Heart right ventricle (tissue), 16 donors: ENCODE results near the gene ZNF80. TPM values are rescaled to one million over a fixed set of nuclear protein-coding genes. Genes with fewer than 3 reads are reported as not detected.

Experiments used
- ATAC-seq, 8 donors: fragments of 200-7000 bp; cut with Tn5 transposase; one replicate each; pipeline ENCODE4 v1.9.1; 2020; ENCODE audit warnings: mild to moderate bottlenecking in 8 of 8, moderate library complexity in 8 of 8, moderate number of reproducible peaks in 1 of 8
- DNase-seq, 2 donors: peaks; one replicate each; pipeline ENCODE4 v3.0.0-alpha.2; 2020
- H3K27ac ChIP-seq, 10 donors: fragments of 200-600 bp; sonication (generic) in 2 of 10; one replicate each; pipeline versions ENCODE4 v1.5.0 to v1.8.0; 2020 to 2022; ENCODE audit warnings: mild to moderate bottlenecking in 3 of 10
- H3K27me3 ChIP-seq, 7 donors: fragments of 200-600 bp; one replicate each; pipeline ENCODE4 v1.8.0; 2021 to 2022; ENCODE audit warnings: mild to moderate bottlenecking in 2 of 7
- H3K36me3 ChIP-seq, 9 donors: fragments of 200-600 bp; sonication (generic) in 1 of 9; one replicate each; pipeline versions ENCODE4 v1.5.0 to v1.8.0; 2020 to 2022; ENCODE audit warnings: mild to moderate bottlenecking in 2 of 9
- H3K4me1 ChIP-seq, 9 donors: fragments of 200-600 bp; sonication (generic) in 1 of 9; one replicate each; pipeline versions ENCODE4 v1.5.0 to v1.8.0; 2020 to 2022; ENCODE audit warnings: mild to moderate bottlenecking in 4 of 9
- H3K4me3 ChIP-seq, 10 donors: fragments of 200-600 bp; sonication (generic) in 2 of 10; one replicate each; pipeline versions ENCODE4 v1.5.0 to v1.8.0; 2020 to 2022; ENCODE audit warnings: mild to moderate bottlenecking in 7 of 10, moderate library complexity in 2 of 10
- H3K9me3 ChIP-seq, 11 donors: fragments of 200-600 bp in 10 of 11; sonication (generic) in 2 of 11; one replicate each; pipeline versions ENCODE4 v1.5.0 to v1.8.0; 2013 to 2022; ENCODE audit warnings: mild to moderate bottlenecking in 2 of 11, control low read depth in 1 of 11, moderate library complexity in 1 of 11
- WGBS, 2 donors: extraction: QIAGEN DNeasy Blood & Tissue Kit; methylation state at CpG; one replicate each; pipeline ENCODE4 v1.1.7; 2013; ENCODE audit warnings: inconsistent platforms in 1 of 2; 5-methylcytosine and 5-hydroxymethylcytosine counted together
- intact Hi-C, 10 donors: fragments of 100-400 bp; cut with DNase I; formaldehyde crosslinking; loops; one replicate each; pipeline versions ENCODE4 v1.11.1 to v1.14.2; 2022
- polyA plus RNA-seq, 2 donors: library from polyadenylated mRNA; stranded (reverse); fragments of 200-250 nt; gene quantifications; one replicate each; pipeline ENCODE4 v1.2.3, GENCODE V29; 2013
- total RNA-seq, 10 donors: library from RNA; stranded (reverse); fragmentation: NEBNext Ultra II Directional in 3 of 10; extraction: Animal tissue kit (Norgen Biotek cat#: 25700) in 3 of 10; gene quantifications; one replicate each; pipeline versions ENCODE4 v1.2.1 to v1.2.4, GENCODE V29; 2021 to 2023
- TF ChIP-seq, protein P1 (sequence below), 9 donors: fragments of 200-600 bp; sonication (generic) in 2 of 9; IDR thresholded peaks; one replicate each; pipeline versions ENCODE4 v1.5.0 to v1.8.0; 2021 to 2022; ENCODE audit warnings: antibody characterized with exemption in 9 of 9, mild to moderate bottlenecking in 5 of 9, moderate library complexity in 1 of 9
- donor health status: Arrhythmogenic right ventricular cardiomyopathy.
- donor health status: ischemic (EF 13 %, LVEDD 7.1; RV severe dilation, severe dysfunction).
- donor health status: healthy with polysubstance abuse.
- donor health status: DM: no; HTN: yes; CAD: no.
- donor health status: DM: no; HTN: no; CAD: no.
- donor health status: ischemic (EF 25% LVEDD 6.9; RV normal size, moderate dysfunction).
- donor health status: ischemic (EF 25% LVEDD 5.7; RV mildly dilated, moderate dysfunction).
- donor health status: healthy.
- donor health status: DM: yes; HTN: yes; CAD: no.
- donor health status: Ischemic cardiomyopathy.
- donor health status: ischemic (EF 35%, LVEDD 5.7; RV mildly dilated, moderate dysfunction).
- donor health status: nonischemic (EF 11% LVEDD 7.7; RV severe dilation, severe dysfunction).
- donor health status: DM: yes; HTN: yes; CAD: no.
- donor health status: PGD.
- donor health status: ischemic (EF 29% LVEDD 5.4; RV normal size, mild dysfunction).
- donor health status: nonischemic (EF 23%, LVEDD 6.1; RV moderate dilation, normal function).

ZNF80 gene
- total and polyA plus RNA-seq, 12 donors = 0.09 to 0.10 TPM; not detected in 10

DNA sequence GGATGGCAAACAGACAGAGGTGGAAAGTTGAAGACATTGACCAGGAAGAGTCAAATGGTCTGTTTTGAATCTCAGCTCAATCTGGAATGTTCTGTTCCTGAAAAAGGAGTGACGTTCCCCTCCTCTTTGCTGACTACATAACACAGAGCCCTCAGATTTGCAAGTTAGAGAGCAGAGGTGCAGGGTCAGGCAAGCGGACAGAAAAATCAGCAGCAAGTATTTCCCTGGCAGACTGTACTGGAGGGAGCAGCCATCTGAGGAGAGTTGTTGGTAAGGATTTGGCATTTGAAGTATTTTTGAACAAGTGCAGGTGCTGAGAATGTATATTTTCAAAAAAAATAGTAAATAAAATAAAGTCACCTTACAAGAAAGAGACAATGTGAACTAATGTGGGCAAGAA is 17.6 kb downstream of the ZNF80 start:
- intact Hi-C loops = no loop called here
- H3K27me3 ChIP-seq = peaks cover 0 to 26% (median 0%) of the 10 kb centered on the region in 7 donors
- ATAC-seq (no peak), DNase-seq (no peak)
- WGBS, 2 donors = 32 to 41% methylated on average over 2 of the region's 2 CpGs
- H3K9me3 ChIP-seq = peaks cover 0 to 8% (median 4%) of the 10 kb centered on the region in 11 donors
- H3K27ac ChIP-seq = no peak overlapping the region
- H3K36me3 ChIP-seq = no peaks in the 10 kb centered on the region
- peaks cover 0 to 38% (median 0%) of the 10 kb centered on the region in 9 donors for H3K4me1 ChIP-seq
- no peak overlapping the region for H3K4me3 ChIP-seq
- TF ChIP-seq, protein P1, sequence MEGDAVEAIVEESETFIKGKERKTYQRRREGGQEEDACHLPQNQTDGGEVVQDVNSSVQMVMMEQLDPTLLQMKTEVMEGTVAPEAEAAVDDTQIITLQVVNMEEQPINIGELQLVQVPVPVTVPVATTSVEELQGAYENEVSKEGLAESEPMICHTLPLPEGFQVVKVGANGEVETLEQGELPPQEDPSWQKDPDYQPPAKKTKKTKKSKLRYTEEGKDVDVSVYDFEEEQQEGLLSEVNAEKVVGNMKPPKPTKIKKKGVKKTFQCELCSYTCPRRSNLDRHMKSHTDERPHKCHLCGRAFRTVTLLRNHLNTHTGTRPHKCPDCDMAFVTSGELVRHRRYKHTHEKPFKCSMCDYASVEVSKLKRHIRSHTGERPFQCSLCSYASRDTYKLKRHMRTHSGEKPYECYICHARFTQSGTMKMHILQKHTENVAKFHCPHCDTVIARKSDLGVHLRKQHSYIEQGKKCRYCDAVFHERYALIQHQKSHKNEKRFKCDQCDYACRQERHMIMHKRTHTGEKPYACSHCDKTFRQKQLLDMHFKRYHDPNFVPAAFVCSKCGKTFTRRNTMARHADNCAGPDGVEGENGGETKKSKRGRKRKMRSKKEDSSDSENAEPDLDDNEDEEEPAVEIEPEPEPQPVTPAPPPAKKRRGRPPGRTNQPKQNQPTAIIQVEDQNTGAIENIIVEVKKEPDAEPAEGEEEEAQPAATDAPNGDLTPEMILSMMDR (IDR thresholded peaks at IDR 0.05) = no peak

DNA sequence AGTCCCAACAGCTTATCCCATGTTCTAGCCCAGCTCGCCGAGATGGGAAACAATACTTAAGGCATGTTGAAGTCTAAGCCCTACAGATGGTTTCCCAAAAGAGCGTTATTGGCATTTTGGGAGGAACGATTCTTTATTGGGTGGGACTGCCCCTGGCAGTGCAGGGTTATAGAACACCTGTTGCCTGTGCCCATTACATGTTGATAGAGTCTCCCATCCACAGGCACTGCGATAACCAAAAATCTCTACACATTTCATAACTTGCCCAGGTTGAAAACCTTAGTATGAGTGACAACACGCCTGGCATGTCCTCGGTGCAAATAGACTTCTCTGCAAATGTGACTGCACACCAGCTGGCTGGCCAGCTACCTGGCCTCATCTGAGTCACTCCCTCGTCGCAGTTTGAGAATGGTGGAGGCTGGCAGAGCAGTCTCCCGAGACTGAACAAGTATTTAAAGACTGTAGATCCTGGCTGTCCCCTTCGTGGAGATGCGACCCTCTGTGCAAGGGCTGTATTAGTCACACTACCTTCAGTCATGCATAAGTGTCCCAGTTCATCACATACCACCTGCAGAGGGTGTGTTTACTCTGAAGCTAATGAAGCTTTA is 18.7 kb downstream of the ZNF80 start:
- DNase-seq = no peak
- H3K27me3 ChIP-seq = peaks cover 0 to 28% (median 0%) of the 10 kb centered on the region in 7 donors

DNA sequence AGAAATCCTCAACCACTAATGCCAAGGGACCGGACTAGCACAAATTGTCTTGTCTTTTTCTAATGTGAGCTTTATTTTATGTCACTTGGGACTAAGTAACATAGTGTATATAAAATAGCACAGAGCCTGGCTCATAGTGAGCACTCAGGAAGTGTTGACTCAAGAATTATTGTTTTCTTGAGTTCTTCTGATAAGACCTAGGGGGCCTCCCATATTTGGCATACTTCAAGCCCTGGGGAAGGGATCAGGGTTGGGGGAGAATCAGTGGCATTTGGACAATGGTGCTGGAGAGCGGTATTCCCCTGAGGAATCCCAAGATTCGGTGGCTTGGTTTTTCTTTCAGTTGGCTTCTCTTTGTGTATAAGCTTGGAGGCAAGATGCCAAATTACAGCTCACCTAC is 19.4 kb downstream of the ZNF80 start:
- Histone ChIP-seq H3K4me3 (no peak overlapping the region), H3K27me3 (peaks cover 0 to 29% (median 0%) of the 10 kb centered on the region in 7 donors), H3K9me3 (no peaks in the 10 kb centered on the region), H3K4me1 (peaks cover 0 to 49% (median 6%) of the 10 kb centered on the region in 9 donors), H3K36me3 (no peaks in the 10 kb centered on the region), H3K27ac (peak overlapping the region in 1 of 10 donors; percentile 77)
- intact Hi-C loops = no loop called here
- TF ChIP-seq, protein P1 (IDR thresholded peaks at IDR 0.05) = no peak
- WGBS, 2 donors = 77 to 86% methylated on average over 3 of the region's 3 CpGs
- no peak for ATAC-seq
- no peak for DNase-seq

More for the DNA sequence above, 18.7 kb downstream of the ZNF80 start:
- Histone ChIP-seq H3K36me3 (no peaks in the 10 kb centered on the region), H3K27ac (no peak overlapping the region), H3K4me3 (no peak overlapping the region), H3K4me1 (peaks cover 0 to 46% (median 3%) of the 10 kb centered on the region in 9 donors), H3K9me3 (no peaks in the 10 kb centered on the region)
- 82 to 87% methylated on average over 12 of the region's 12 CpGs for WGBS, 2 donors
- TF ChIP-seq, protein P1 (IDR thresholded peaks at IDR 0.05) = no peak
- intact Hi-C loops = no loop called here
- no peak for ATAC-seq

DNA sequence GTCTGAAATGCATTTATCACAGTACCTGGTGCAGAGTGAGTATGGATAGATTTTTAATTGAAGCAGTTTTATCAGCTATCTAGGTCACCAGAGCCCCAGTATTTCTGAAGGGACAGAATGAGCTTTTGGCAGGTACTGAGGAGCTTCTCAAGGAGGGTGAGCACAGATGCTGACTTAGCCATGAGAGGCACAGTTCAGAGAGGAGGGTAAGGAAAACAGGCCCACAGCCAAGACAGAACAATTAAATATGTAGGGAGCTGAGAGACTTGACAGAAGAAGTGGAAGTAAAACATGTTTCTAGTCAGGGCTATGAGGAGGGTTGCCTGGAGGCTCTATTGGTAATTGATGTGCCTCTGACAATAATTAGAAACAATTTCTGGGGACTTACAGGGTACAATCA is 20.1 kb downstream of the ZNF80 start:
- ATAC-seq = no peak
- Histone ChIP-seq H3K27ac (peak overlapping the region in 1 of 10 donors; percentile 77), H3K27me3 (peaks cover 0 to 36% (median 0%) of the 10 kb centered on the region in 7 donors), H3K36me3 (no peaks in the 10 kb centered on the region), H3K4me1 (peaks cover 0 to 47% (median 6%) of the 10 kb centered on the region in 9 donors), H3K9me3 (no peaks in the 10 kb centered on the region), H3K4me3 (no peak overlapping the region)
- TF ChIP-seq, protein P1 (IDR thresholded peaks at IDR 0.05) = no peak
- DNase-seq = no peak
- intact Hi-C loops = no loop called here
